GM12801 (cell line): Measurements from ENCODE around the gene ABCC1.

Experiments used
- CTCF ChIP-seq: IDR thresholded peaks from one replicate; pipeline ENCODE4 v1.5.1; 2011; ENCODE audit warnings: control low read depth; ENCODE audit not compliant: insufficient read length; ENCODE audit errors: extremely low read depth

The ABCC1 gene

GRCh38 chr16:15955425-15955824 lies 6.0 kb downstream of the ABCC1 start:
- TF ChIP-seq CTCF = no peak

- no peak for TF ChIP-seq CTCF
These were observed 9.4 kb downstream of the ABCC1 start for GRCh38 chr16:15958703-15959348.

GRCh38 chr16:15960124-15960971 lies 10.9 kb downstream of the ABCC1 start:
- no peak for TF ChIP-seq CTCF

GRCh38 chr16:15961060-15961511 lies 11.7 kb downstream of the ABCC1 start:
- TF ChIP-seq CTCF = no peak

- no peak for TF ChIP-seq CTCF
These were observed 12.2 kb downstream of the ABCC1 start for GRCh38 chr16:15961571-15962090.

GRCh38 chr16:15963307-15963910 lies 14.0 kb downstream of the ABCC1 start:
- TF ChIP-seq CTCF = no peak

GRCh38 chr16:15966420-15966819 lies 17.0 kb downstream of the ABCC1 start:
- TF ChIP-seq CTCF = no peak
